K562 (cell line): Measurements from ENCODE around the gene PARD3B. TPM values are rescaled to one million over a fixed set of nuclear protein-coding genes. Genes with fewer than 3 reads are reported as not detected.

Experiments used
- ATAC-seq: fragments of 200-7000 bp; cut with Tn5 transposase; 3 replicates; pipeline ENCODE4 v1.9.1; 2020; ENCODE audit warnings: moderate library complexity
- BruUV-seq: library from RNA; stranded (reverse); fragments of 400-500 nt; replicated peaks from 2 replicates; lab custom pipeline; 2021; lab: Mats Ljungman, UMichigan
- CTCF ChIA-PET: fragments of 300-600 bp; formaldehyde crosslinking; extraction: SDS; loops from one replicate; lab custom pipeline; 2021; ENCODE audit warnings: low intra/inter-chr PET ratio; lab: Yijun Ruan, JAX
- POLR2A ChIA-PET: fragments of 300-600, 350-650 bp; sonication (Branson Sonifier 250); formaldehyde crosslinking; extraction: SDS; loops from one replicate; lab custom pipeline; 2021; ENCODE audit warnings: antibody characterized with exemption, inconsistent platforms; lab: Yijun Ruan, JAX
- DNase-seq, 4 experiments: peaks; one replicate each; pipeline versions ENCODE4 v3.0.0 to v3.0.0-alpha.2; 2011 to 2018; ENCODE audit warnings: low spot score in 3 of 4, mixed read lengths in 3 of 4; ENCODE audit errors: extremely low read depth in 1 of 4
- FAIRE-seq: peaks from 2 replicates; lab custom pipeline; 2011; peaks lifted over from hg19 to GRCh38; lab: Jason Lieb, UNC
- H2AFZ ChIP-seq: 2 replicates; pipeline ENCODE4 v1.6.0; 2011; ENCODE audit warnings: low read depth, low read length, control low read depth, inconsistent platforms
- H3K27ac ChIP-seq: fragments of 200-600 bp; 3 replicates; pipeline ENCODE4 v1.8.0; 2011; ENCODE audit warnings: low read depth, mild to moderate bottlenecking, control low read depth, inconsistent platforms, low read length, moderate library complexity, mixed read lengths; ENCODE audit errors: extremely low read depth
- H3K27me3 ChIP-seq, 2 experiments: fragments of 300-600 bp in 1 of 2; 2 replicates in 1 of 2; 3 replicates in 1 of 2; pipeline versions ENCODE4 v1.6.0 to v1.8.0; 2011; ENCODE audit warnings: inconsistent platforms in 2 of 2, low read length in 2 of 2, mild to moderate bottlenecking in 1 of 2, mixed read lengths in 1 of 2, moderate library complexity in 1 of 2; ENCODE audit not compliant: control insufficient read depth in 2 of 2, insufficient read depth in 2 of 2
- H3K36me3 ChIP-seq: fragments of 300-600 bp; 3 replicates; pipeline ENCODE4 v1.8.0; 2011; ENCODE audit warnings: mild to moderate bottlenecking, low read length, inconsistent platforms; ENCODE audit not compliant: control insufficient read depth, insufficient read depth
- H3K4me1 ChIP-seq, 2 experiments: fragments of 200-600 bp in 1 of 2; replicated peaks in 1 of 2; 2 replicates in 1 of 2; 3 replicates in 1 of 2; pipeline versions ENCODE4 v1.5.1 to v1.8.0; 2011; ENCODE audit warnings: inconsistent platforms in 2 of 2, low read length in 2 of 2, mild to moderate bottlenecking in 1 of 2, mixed read lengths in 1 of 2, moderate library complexity in 1 of 2; ENCODE audit not compliant: control insufficient read depth in 2 of 2, insufficient read depth in 2 of 2
- H3K4me2 ChIP-seq: 2 replicates; pipeline ENCODE4 v1.6.1; 2011; ENCODE audit warnings: low read length, control low read depth, inconsistent platforms, mixed read lengths; ENCODE audit not compliant: insufficient read depth
- H3K4me3 ChIP-seq: fragments of 200-600 bp; sonication (generic), shearing (Covaris generic); 2 replicates; pipeline ENCODE4 v1.5.1; 2016; ENCODE audit warnings: control low read depth, inconsistent platforms
- H3K79me2 ChIP-seq: fragments of 200-600 bp; 3 replicates; pipeline ENCODE4 v1.8.0; 2011; ENCODE audit warnings: low read length, inconsistent platforms; ENCODE audit not compliant: control insufficient read depth, insufficient read depth
- H3K9ac ChIP-seq, 2 experiments: 2 replicates each; pipeline versions ENCODE4 v1.6.0 to v1.6.1; 2011; ENCODE audit warnings: low read depth in 2 of 2, low read length in 2 of 2, control low read depth in 1 of 2, inconsistent platforms in 1 of 2, mild to moderate bottlenecking in 1 of 2, mixed read lengths in 1 of 2; ENCODE audit not compliant: insufficient read depth in 1 of 2
- H3K9me1 ChIP-seq: one replicate; pipeline ENCODE4 v1.6.0; 2011; ENCODE audit warnings: inconsistent platforms, mild to moderate bottlenecking, low read length, moderate library complexity; ENCODE audit not compliant: control insufficient read depth, insufficient read depth
- H3K9me3 ChIP-seq: replicated peaks from 2 replicates; pipeline ENCODE4 v1.5.1; 2011; ENCODE audit warnings: low read depth, low read length, inconsistent platforms; ENCODE audit not compliant: control insufficient read depth, insufficient read depth
- H4K20me1 ChIP-seq: replicated peaks from 2 replicates; pipeline ENCODE4 v1.6.1; 2011; ENCODE audit warnings: low read length, inconsistent platforms, mixed read lengths; ENCODE audit not compliant: control insufficient read depth, insufficient read depth
- CBFA2T2 ChIP-seq: fragments of 450-650 bp; conservative IDR thresholded peaks from 2 replicates; pipeline ENCODE4 v1.6.1; 2017; ENCODE audit warnings: mild to moderate bottlenecking
- CBFB ChIP-seq: sonication (generic); formaldehyde crosslinking; IDR thresholded peaks from 2 replicates; pipeline ENCODE4 v1.4.0; 2020; ENCODE audit warnings: mild to moderate bottlenecking, missing genetic modification reagents
- CCAR2 ChIP-seq: fragments of 200-400 bp; formaldehyde crosslinking; IDR thresholded peaks from 2 replicates; pipeline ENCODE4 v1.6.1; 2017; ENCODE audit warnings: mild to moderate bottlenecking, low read depth, low read length
- ELF4 ChIP-seq: fragments of 450-650 bp; formaldehyde crosslinking; IDR thresholded peaks from 2 replicates; pipeline ENCODE4 v1.4.0; 2022; ENCODE audit warnings: missing genetic modification characterization
- EP300 ChIP-seq: IDR thresholded peaks from 2 replicates; pipeline ENCODE4 v1.6.1; 2012; ENCODE audit warnings: low read length, improper control_type of control experiment
- FOXJ2 ChIP-seq: fragments of 200-800 bp; sonication (Bioruptor generic); IDR thresholded peaks from 2 replicates; pipeline ENCODE4 v1.6.1; 2016; ENCODE audit warnings: missing genetic modification characterization, missing compliant biosample characterization
- HDAC6 ChIP-seq: IDR thresholded peaks from 2 replicates; pipeline ENCODE4 v1.6.1; 2012; ENCODE audit warnings: low read depth, mild to moderate bottlenecking, control low read depth, inconsistent platforms, low read length, moderate library complexity
- ILK ChIP-seq: fragments of 450-650 bp; IDR thresholded peaks from 2 replicates; pipeline ENCODE4 v1.6.1; 2016; ENCODE audit warnings: missing genetic modification characterization, low read depth, mild to moderate bottlenecking, missing compliant biosample characterization, moderate library complexity, borderline replicate concordance
- KLF16 ChIP-seq: IDR thresholded peaks from 2 replicates; pipeline ENCODE4 v1.6.1; 2016; ENCODE audit warnings: antibody characterized with exemption
- MAFF ChIP-seq: IDR thresholded peaks from 2 replicates; pipeline ENCODE4 v1.6.1; 2012; ENCODE audit warnings: low read length, improper control_type of control experiment
- NFIX ChIP-seq: fragments of 250-450 bp; sonication (Bioruptor Pico); IDR thresholded peaks from 2 replicates; pipeline ENCODE4 v1.4.0; 2020; ENCODE audit warnings: low read depth, mild to moderate bottlenecking, moderate library complexity
- POU5F1 ChIP-seq: fragments of 150-350 bp; IDR thresholded peaks from 2 replicates; pipeline ENCODE4 v1.6.1; 2014; ENCODE audit warnings: borderline replicate concordance, low read length, low read depth, mild to moderate bottlenecking; ENCODE audit not compliant: partially characterized antibody
- RBM22 ChIP-seq: fragments of 200-400 bp; formaldehyde crosslinking; IDR thresholded peaks from 2 replicates; pipeline ENCODE4 v1.6.1; 2018; ENCODE audit warnings: low read length, low read depth; ENCODE audit not compliant: poor library complexity, severe bottlenecking
- SETDB1 ChIP-seq: IDR thresholded peaks from one replicate; pipeline ENCODE4 v1.6.1; 2012; ENCODE audit warnings: low read length, control low read depth, inconsistent platforms
- SIX5 ChIP-seq, 2 experiments: IDR thresholded peaks; 2 replicates each; pipeline ENCODE4 v1.6.1; 2011; ENCODE audit warnings: low read length in 2 of 2, borderline replicate concordance in 1 of 2, low read depth in 1 of 2, mild to moderate bottlenecking in 1 of 2, moderate library complexity in 1 of 2; ENCODE audit not compliant: insufficient read depth in 1 of 2
- SPI1 ChIP-seq: IDR thresholded peaks from 2 replicates; pipeline ENCODE4 v1.6.1; 2011; ENCODE audit warnings: low read depth, low read length, control low read depth, borderline replicate concordance
- SRSF3 ChIP-seq: fragments of 200-400 bp; formaldehyde crosslinking; IDR thresholded peaks from 2 replicates; pipeline ENCODE4 v1.6.1; 2016; ENCODE audit warnings: mild to moderate bottlenecking, low read length, moderate library complexity; ENCODE audit not compliant: insufficient read depth
- ZNF717 ChIP-seq: fragments of 250-450 bp; sonication (Bioruptor Pico); IDR thresholded peaks from 2 replicates; pipeline ENCODE4 v1.5.0; 2021
- WGBS: fragments of 100-300 bp; shearing (Covaris generic); methylation state at CpG from one replicate; pipeline ENCODE4 v1.1.6; 2016; ENCODE audit warnings: low coverage, mixed read lengths; ENCODE audit not compliant: insufficient coverage; ENCODE audit errors: missing lambda C conversion rate; 5-methylcytosine and 5-hydroxymethylcytosine counted together
- in situ Hi-C: fragments of 300-500 bp; cut with MboI; formaldehyde crosslinking; loops from 4 replicates; pipeline ENCODE4 v1.15.0; 2018; ENCODE audit warnings: inconsistent platforms, mixed read lengths
- intact Hi-C: fragments of 100-400 bp; cut with micrococcal nuclease; formaldehyde crosslinking; loops from 2 replicates; pipeline ENCODE4 v1.14.2; 2022
- polyA plus RNA-seq, 8 experiments: library from polyadenylated mRNA; depleted of rRNA in 4 of 8; stranded (reverse) in 5 of 8; unstranded in 3 of 8; fragments of >200 nt; fragmentation: Nextera tagmentation in 2 of 8; fragmentation: Illumina TruSeq in 1 of 8; extraction: Ambion mirVana in 2 of 8; extraction: Trizol in 1 of 8; gene quantifications; 2 replicates each; pipeline versions ENCODE4 v1.2.1 to v1.2.3, GENCODE V29; 2011 to 2014; ENCODE audit warnings: inconsistent platforms in 1 of 8, missing spikeins in 1 of 8
- total RNA-seq, 7 experiments: library from RNA; depleted of rRNA in 6 of 7; stranded (reverse); fragments of >200 nt in 6 of 7; fragmentation: Illumina TruSeq in 2 of 7; extraction: Trizol in 2 of 7; gene quantifications; 2 replicates each; pipeline versions ENCODE4 v1.2.1 to v1.2.3, GENCODE V29; 2011 to 2021; ENCODE audit warnings: low replicate concordance in 1 of 7
- TF ChIP-seq, protein P1 (sequence below): fragments of 450-650 bp; IDR thresholded peaks from 2 replicates; pipeline ENCODE4 v1.6.1; 2017; ENCODE audit warnings: antibody characterized with exemption, mild to moderate bottlenecking

The PARD3B gene
- total and polyA plus RNA-seq, 9 of the 15 experiments (the other 6 are each of a cell fraction or from before 2014, with no cell fraction given): 0.15 to 3.0 (median 1.1) TPM

DNA sequence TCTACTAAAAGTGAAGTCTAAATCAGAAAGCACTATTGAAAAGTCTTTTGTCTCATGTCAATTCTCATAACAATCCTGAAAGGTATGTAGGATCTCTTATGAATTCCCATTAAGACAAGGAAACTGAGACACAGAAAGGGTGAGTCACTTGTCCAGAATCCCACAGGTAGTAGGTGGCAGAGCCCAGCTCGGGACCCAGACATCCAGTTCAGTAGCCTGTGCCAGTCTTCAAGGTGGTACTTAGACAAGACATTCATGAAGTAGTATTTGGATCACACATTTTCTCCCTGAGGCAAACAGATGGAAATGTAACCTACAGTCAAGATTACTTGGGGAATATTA, 14.8 kb upstream of the PARD3B start:
- in situ Hi-C loops: no loop called here
- no peaks in the 10 kb centered on the region for H4K20me1 ChIP-seq

More for the DNA sequence above, 14.8 kb upstream of the PARD3B start:
- Histone ChIP-seq H3K9me3 (no peaks in the 10 kb centered on the region), H3K4me3 (no peak overlapping the region), H3K36me3 (no peaks in the 10 kb centered on the region), H3K4me1 (no peaks in the 10 kb centered on the region), H3K27me3 (no peaks in the 10 kb centered on the region), H3K79me2 (no peaks in the 10 kb centered on the region), H3K9ac (no peak overlapping the region), H3K27ac (no peak overlapping the region), H3K9me1 (no peaks in the 10 kb centered on the region), H3K4me2 (no peak overlapping the region), H2AFZ (no peak overlapping the region)
- CTCF ChIA-PET: no interaction called here
- intact Hi-C loops: no loop called here
- FAIRE-seq (no peak), DNase-seq (no peak), ATAC-seq (no peak)
- TF ChIP-seq SETDB1 (no peak), SIX5 (IDR thresholded peaks at IDR 0.05; ENCODE audit: borderline replicate concordance in 1 of 2, insufficient read depth in 1 of 2, low read depth in 1 of 2, low read length in 2 of 2) (no peak), EP300 (no peak), HDAC6 (no peak), CBFB (CRISPR knock-in tag) (no peak), POU5F1 (no peak), ELF4 (CRISPR knock-in tag) (no peak), RBM22 (no peak), NFIX (no peak), ILK (no peak), CBFA2T2 (no peak), SRSF3 (no peak), FOXJ2 (no peak), CCAR2 (no peak), SPI1 (no peak), ZNF717 (CRISPR knock-in tag) (no peak), KLF16 (no peak), MAFF (no peak)
- TF ChIP-seq, protein P1, sequence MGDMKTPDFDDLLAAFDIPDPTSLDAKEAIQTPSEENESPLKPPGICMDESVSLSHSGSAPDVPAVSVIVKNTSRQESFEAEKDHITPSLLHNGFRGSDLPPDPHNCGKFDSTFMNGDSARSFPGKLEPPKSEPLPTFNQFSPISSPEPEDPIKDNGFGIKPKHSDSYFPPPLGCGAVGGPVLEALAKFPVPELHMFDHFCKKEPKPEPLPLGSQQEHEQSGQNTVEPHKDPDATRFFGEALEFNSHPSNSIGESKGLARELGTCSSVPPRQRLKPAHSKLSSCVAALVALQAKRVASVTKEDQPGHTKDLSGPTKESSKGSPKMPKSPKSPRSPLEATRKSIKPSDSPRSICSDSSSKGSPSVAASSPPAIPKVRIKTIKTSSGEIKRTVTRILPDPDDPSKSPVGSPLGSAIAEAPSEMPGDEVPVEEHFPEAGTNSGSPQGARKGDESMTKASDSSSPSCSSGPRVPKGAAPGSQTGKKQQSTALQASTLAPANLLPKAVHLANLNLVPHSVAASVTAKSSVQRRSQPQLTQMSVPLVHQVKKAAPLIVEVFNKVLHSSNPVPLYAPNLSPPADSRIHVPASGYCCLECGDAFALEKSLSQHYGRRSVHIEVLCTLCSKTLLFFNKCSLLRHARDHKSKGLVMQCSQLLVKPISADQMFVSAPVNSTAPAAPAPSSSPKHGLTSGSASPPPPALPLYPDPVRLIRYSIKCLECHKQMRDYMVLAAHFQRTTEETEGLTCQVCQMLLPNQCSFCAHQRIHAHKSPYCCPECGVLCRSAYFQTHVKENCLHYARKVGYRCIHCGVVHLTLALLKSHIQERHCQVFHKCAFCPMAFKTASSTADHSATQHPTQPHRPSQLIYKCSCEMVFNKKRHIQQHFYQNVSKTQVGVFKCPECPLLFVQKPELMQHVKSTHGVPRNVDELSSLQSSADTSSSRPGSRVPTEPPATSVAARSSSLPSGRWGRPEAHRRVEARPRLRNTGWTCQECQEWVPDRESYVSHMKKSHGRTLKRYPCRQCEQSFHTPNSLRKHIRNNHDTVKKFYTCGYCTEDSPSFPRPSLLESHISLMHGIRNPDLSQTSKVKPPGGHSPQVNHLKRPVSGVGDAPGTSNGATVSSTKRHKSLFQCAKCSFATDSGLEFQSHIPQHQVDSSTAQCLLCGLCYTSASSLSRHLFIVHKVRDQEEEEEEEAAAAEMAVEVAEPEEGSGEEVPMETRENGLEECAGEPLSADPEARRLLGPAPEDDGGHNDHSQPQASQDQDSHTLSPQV: no peak
- no TSS peak for BruUV-seq
- POLR2A ChIA-PET: interaction anchor here (1.1 kb wide), 1 partner anchor 9 kb away, joined by 3 read pairs; no protein-coding TSS in a partner anchor
- WGBS: 40% methylated on average over 1 of the region's 1 CpG
